Astrocyte of the spinal cord (primary cell): ENCODE measurements around the gene RNF4.

ENCODE experiments used
- DNase-seq: peaks from one replicate; pipeline ENCODE4 v3.0.0; 2011; ENCODE audit warnings: low read depth, low spot score
- H3K4me3 ChIP-seq: 2 replicates; pipeline ENCODE4 v1.5.1; 2011; ENCODE audit warnings: low read depth, mild to moderate bottlenecking, low read length, moderate library complexity
- in situ Hi-C: cut with HindIII; loops from 2 replicates; pipeline ENCODE4 v1.10.0; 2017; ENCODE audit warnings: low sequenced_read_pairs
- TF ChIP-seq, protein P1 (sequence below): IDR thresholded peaks from 2 replicates; pipeline ENCODE4 v1.5.1; 2012; ENCODE audit warnings: low read depth, mild to moderate bottlenecking, low read length, inconsistent platforms

Gene RNF4

DNA sequence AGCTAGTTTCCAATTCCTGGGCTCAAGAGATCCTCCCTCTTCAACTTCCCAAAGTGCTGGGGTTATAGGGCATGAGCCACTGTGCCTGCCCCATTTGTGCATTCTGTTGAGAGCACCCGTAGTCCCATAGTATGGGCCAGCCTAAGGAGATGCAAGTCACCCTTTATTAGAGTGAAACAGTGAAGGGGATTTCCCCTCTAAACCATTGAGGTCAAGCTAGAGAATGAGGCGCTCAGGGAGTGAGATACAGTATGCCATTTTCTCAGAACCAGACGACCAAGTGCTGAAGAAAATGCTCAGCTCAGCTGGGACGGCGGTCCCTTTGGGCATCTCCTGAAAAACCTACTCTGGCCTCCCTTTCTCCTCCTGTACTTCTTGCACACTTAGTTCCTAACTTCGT lies 18.7 kb downstream of the RNF4 start:
- DNase-seq: no peak
- TF ChIP-seq, protein P1, sequence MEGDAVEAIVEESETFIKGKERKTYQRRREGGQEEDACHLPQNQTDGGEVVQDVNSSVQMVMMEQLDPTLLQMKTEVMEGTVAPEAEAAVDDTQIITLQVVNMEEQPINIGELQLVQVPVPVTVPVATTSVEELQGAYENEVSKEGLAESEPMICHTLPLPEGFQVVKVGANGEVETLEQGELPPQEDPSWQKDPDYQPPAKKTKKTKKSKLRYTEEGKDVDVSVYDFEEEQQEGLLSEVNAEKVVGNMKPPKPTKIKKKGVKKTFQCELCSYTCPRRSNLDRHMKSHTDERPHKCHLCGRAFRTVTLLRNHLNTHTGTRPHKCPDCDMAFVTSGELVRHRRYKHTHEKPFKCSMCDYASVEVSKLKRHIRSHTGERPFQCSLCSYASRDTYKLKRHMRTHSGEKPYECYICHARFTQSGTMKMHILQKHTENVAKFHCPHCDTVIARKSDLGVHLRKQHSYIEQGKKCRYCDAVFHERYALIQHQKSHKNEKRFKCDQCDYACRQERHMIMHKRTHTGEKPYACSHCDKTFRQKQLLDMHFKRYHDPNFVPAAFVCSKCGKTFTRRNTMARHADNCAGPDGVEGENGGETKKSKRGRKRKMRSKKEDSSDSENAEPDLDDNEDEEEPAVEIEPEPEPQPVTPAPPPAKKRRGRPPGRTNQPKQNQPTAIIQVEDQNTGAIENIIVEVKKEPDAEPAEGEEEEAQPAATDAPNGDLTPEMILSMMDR: no peak
- no peak overlapping the region for H3K4me3 ChIP-seq
- in situ Hi-C loops: no loop called here

DNA sequence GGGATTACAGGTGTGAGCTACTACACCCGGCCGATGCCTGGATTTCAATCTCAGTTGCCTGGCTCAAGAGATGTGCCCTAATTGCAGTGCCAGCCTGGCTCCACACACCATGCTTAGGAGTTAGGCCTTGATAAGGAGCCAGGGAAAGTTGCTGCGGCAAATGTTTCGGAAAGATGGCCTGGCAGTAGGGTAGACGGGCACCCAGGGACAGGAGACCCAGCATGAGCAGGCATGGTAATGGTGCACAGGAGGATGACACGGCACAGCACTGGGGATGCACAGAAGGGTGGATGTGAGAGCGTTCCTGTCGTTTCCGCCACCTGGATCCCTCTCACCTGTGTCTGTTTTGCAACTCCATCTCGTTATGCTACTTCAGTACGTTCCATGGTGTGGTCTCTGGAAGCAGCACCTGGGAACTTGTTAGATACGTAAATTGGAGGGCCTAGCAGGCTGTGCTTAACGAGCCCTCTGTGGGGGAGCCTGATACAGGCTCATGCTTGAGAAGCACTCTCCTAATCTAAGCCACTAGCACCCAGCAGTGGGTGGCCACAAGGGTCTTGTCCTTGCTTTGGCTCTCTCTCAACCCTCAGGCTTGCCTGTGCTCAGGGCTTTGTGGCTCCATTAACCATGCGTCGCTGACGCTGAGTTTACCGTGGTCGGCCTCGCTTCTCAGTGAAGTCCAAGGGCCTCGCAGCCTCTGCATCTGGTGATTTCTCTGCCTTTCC lies 20.3 kb downstream of the RNF4 start:
- TF ChIP-seq, protein P1: no peak
- H3K4me3 ChIP-seq: no peak overlapping the region
- no peak for DNase-seq
- in situ Hi-C loops: no loop called here

DNA sequence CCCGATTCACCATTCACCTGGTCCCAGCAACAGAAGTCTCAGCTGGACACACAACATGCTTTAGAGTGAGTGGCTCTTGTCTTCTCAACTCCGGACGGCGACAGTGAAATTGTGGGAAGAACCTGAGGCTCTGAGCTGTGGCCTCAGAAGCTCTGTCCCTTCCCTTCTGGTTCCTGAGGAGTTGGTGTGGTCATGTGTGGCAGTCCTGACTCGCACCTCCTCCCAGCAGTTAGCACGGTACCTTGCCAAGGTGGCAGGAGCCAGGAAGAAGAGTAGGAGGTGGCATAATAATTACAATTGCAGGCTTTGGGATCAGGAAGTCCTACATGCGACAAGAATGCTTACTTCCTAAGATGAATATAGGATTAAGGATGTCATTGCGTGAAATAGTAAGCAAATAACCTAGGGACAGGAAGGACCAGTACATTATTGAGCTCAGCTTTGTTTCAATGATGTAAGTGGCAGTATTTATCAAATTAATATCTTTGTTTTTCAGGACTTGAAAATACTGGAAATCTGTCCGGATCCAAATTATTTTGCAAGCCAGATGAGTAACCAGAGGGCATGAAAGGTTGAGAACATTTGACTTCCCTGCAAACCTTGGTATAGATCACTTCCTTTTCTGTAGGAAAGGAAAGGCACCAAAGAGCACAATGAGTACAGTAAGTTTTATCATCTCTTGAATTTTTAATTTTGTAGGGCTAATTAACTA lies 21.1 kb downstream of the RNF4 start:
- no peak for DNase-seq
- TF ChIP-seq, protein P1: no peak
- in situ Hi-C loops: no loop called here
- no peak overlapping the region for H3K4me3 ChIP-seq

DNA sequence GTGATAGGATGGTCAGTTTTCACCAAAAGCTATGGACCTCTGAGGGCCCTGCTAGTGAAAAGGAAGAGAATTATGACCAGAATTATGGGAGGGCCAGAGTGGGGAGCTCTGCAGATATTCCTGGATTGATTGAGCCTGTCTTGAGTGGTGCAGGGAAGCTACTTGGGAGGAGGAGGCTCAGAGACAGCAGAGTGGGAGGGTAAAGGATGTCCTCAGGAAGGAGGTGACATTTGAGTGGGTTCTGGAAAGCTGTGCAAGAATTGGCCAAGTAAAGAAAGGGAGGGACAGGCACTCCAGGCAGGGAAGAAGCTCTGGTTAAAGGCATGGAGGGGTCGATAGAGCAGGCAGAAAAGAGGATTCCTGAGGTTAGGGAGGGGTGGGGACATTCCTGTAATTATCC lies 24.1 kb downstream of the RNF4 start:
- TF ChIP-seq, protein P1: no peak
- DNase-seq: no peak
- no peak overlapping the region for H3K4me3 ChIP-seq
- in situ Hi-C loops: no loop called here

DNA sequence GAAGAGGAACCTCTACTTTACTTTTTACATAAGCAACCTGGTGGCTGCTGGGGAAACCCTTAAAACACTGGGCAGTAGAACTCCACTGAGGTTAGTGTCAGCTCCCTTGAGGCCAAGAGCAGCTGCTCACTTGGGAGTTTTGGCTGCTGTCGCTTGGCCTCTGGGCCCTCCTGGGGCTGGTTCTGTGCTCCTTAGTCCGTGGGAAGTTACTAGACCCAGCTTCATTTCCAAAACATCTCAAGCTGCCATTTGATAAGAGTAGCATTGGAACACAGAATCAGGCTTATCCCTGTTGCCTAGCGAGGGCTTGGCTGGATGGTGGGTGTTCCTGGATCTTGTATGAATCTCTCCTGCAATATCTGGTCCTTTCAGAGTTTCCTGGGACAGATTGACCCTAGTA lies 26.1 kb downstream of the RNF4 start:
- in situ Hi-C loops: no loop called here

DNA sequence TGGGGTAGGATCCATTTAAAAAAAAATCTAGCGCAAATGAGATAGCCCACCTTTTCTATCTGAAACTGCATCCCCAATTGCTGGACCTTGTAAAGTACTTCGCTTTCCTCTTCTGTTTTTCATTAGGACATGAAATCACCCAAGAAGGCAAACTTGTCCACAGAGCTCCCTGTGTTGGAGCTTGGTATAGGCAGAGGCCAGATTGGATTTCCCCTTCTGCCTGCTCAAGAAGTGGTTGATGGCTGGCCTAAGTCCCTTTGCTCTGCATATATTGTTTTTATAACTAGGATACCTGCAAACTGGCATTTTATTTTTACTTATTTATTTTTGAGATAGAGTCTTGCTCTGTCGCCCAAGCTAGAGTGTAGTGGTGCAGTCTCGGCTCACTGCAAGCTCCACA lies 28.4 kb downstream of the RNF4 start:
- no peak for DNase-seq
- no peak overlapping the region for H3K4me3 ChIP-seq
- TF ChIP-seq, protein P1: no peak
- in situ Hi-C loops: no loop called here

More for the DNA sequence above, 26.1 kb downstream of the RNF4 start:
- DNase-seq: no peak
- H3K4me3 ChIP-seq: no peak overlapping the region
- TF ChIP-seq, protein P1: no peak
